C4-2B (cell line): ENCODE measurements around the gene ZNF524.

ENCODE experiments used
- ZFX ChIP-seq: fragments of 450-650 bp; IDR thresholded peaks from 2 replicates; pipeline ENCODE4 v1.6.1; 2017
- TF ChIP-seq, protein P1 (sequence below): fragments of 450-650 bp; conservative IDR thresholded peaks from 2 replicates; pipeline ENCODE4 v1.5.1; 2017; ENCODE audit warnings: mild to moderate bottlenecking

DNA sequence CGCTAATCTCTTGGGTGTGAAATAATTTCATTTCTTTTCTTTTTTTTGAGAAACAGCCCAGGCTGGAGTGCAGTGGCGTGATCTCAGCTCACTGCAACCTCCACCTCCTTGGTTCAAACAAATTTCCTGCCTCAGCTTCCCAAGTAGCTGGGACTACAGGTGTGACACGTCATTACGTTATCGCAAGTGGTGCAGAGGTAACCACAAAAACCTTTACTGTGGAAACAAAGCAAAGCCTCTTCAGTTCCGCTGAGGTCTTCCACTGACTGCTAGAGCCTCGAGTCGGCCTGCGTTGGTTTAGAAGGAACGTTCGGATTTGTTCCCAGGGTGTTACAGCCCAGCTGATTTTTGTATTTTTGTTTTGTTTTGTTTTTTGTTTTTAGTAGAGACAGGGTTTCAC is 26.3 kb downstream of the ZNF524 start:
- TF ChIP-seq, protein P1, sequence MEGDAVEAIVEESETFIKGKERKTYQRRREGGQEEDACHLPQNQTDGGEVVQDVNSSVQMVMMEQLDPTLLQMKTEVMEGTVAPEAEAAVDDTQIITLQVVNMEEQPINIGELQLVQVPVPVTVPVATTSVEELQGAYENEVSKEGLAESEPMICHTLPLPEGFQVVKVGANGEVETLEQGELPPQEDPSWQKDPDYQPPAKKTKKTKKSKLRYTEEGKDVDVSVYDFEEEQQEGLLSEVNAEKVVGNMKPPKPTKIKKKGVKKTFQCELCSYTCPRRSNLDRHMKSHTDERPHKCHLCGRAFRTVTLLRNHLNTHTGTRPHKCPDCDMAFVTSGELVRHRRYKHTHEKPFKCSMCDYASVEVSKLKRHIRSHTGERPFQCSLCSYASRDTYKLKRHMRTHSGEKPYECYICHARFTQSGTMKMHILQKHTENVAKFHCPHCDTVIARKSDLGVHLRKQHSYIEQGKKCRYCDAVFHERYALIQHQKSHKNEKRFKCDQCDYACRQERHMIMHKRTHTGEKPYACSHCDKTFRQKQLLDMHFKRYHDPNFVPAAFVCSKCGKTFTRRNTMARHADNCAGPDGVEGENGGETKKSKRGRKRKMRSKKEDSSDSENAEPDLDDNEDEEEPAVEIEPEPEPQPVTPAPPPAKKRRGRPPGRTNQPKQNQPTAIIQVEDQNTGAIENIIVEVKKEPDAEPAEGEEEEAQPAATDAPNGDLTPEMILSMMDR, result no peak
- TF ChIP-seq ZFX, result no peak
